Activated CD8-positive, alpha-beta memory T cell treated with anti-CD3 and anti-CD28 coated beads, Interleukin-2, amount 50 U/mL, for 1 hour (primary cell): ENCODE measurements around the gene FCN2.
"Not testable (repeated sequence)": the region's sequence is repeated elsewhere in the genome, so short reads cannot be mapped to it uniquely, and the experiment has no call there.

Experiments
- DNase-seq: peaks from one replicate; pipeline ENCODE4 v3.0.0-alpha.2; 2020; ENCODE audit errors: extremely low read depth

FCN2 gene

GRCh38 chr9:134847752-134848432, 32.7 kb upstream of the FCN2 start:
- DNase-seq, result no peak

- DNase-seq, result no peak
These were observed 32.1 kb upstream of the FCN2 start for GRCh38 chr9:134848504-134848903.

GRCh38 chr9:134850611-134851010, 30.0 kb upstream of the FCN2 start:
- no peak for DNase-seq

- no peak for DNase-seq
These were observed 29.6 kb upstream of the FCN2 start for GRCh38 chr9:134851020-134851419.

GRCh38 chr9:134852906-134853654, 27.5 kb upstream of the FCN2 start:
- no peak for DNase-seq

GRCh38 chr9:134853893-134854292, 26.7 kb upstream of the FCN2 start:
- DNase-seq, result no peak

GRCh38 chr9:134854541-134854981, 26.0 kb upstream of the FCN2 start:
- no peak for DNase-seq

GRCh38 chr9:134855231-134855899, 25.2 kb upstream of the FCN2 start:
- no peak for DNase-seq

- DNase-seq, result no peak
These were observed 24.7 kb upstream of the FCN2 start for GRCh38 chr9:134855900-134856377.

GRCh38 chr9:134857451-134857850, 23.2 kb upstream of the FCN2 start:
- not testable (repeated sequence) for DNase-seq

GRCh38 chr9:134858051-134858841, 22.4 kb upstream of the FCN2 start:
- DNase-seq, result no peak

- no peak for DNase-seq
These were observed 20.1 kb upstream of the FCN2 start for GRCh38 chr9:134860510-134860909.

- DNase-seq, result no peak
These were observed 18.8 kb upstream of the FCN2 start for GRCh38 chr9:134861595-134862334.

GRCh38 chr9:134863306-134863902, 17.2 kb upstream of the FCN2 start:
- DNase-seq, result no peak

- DNase-seq, result no peak
These were observed 16.4 kb upstream of the FCN2 start for GRCh38 chr9:134863941-134864820.

GRCh38 chr9:134864821-134865190, 15.8 kb upstream of the FCN2 start:
- no peak for DNase-seq

- no peak for DNase-seq
These were observed 12.5 kb upstream of the FCN2 start for GRCh38 chr9:134867917-134868750.

- no peak for DNase-seq
These were observed 11.7 kb upstream of the FCN2 start for GRCh38 chr9:134868751-134869553.
